SK-N-SH (cell line): ENCODE results near the gene SH3PXD2B. TPM values are rescaled to one million over a fixed set of nuclear protein-coding genes. Genes with fewer than 3 reads are reported as not detected.

Experiments
- CTCF ChIA-PET: fragments of 300-600, 350-600 bp; formaldehyde crosslinking; extraction: SDS; loops from one replicate; lab custom pipeline; 2021; lab: Yijun Ruan, JAX
- POLR2A ChIA-PET: fragments of 350-600 bp; sonication (Branson Sonifier 250); formaldehyde crosslinking; extraction: SDS; loops from one replicate; lab custom pipeline; 2020; ENCODE audit warnings: antibody characterized with exemption, inconsistent platforms; lab: Yijun Ruan, JAX
- DNase-seq: peaks from one replicate; pipeline ENCODE4 v3.0.0; 2012
- H2AFZ ChIP-seq: fragments of 200-600 bp; sonication (generic); 2 replicates; pipeline ENCODE4 v1.8.1; 2016; ENCODE audit warnings: antibody characterized with exemption, mild to moderate bottlenecking, low read depth
- H3F3A ChIP-seq: fragments of 200-600 bp; sonication (generic); replicated peaks from 2 replicates; pipeline ENCODE3; 2016; ENCODE audit warnings: antibody characterized with exemption, mild to moderate bottlenecking; ENCODE audit not compliant: insufficient read depth
- H3K27ac ChIP-seq, 2 experiments: fragments of 200-500 bp in 1 of 2; fragments of 200-600 bp in 1 of 2; sonication (Bioruptor generic) in 1 of 2; sonication (generic), shearing (Covaris generic) in 1 of 2; 2 replicates each; pipeline versions ENCODE4 v1.5.1 to v1.6.1; 2014 to 2016; ENCODE audit warnings: low read depth in 2 of 2, inconsistent platforms in 1 of 2, low read length in 1 of 2, mild to moderate bottlenecking in 1 of 2, mixed read lengths in 1 of 2
- H3K27me3 ChIP-seq: fragments of 200-600 bp; sonication (generic), shearing (Covaris generic); 2 replicates; pipeline ENCODE4 v1.6.1; 2016; ENCODE audit warnings: mixed run types; ENCODE audit not compliant: insufficient read depth
- H3K36me3 ChIP-seq, 2 experiments: fragments of 200-500 bp in 1 of 2; fragments of 200-600 bp in 1 of 2; sonication (Bioruptor generic) in 1 of 2; sonication (generic) in 1 of 2; replicated peaks in 1 of 2; 2 replicates each; pipeline versions ENCODE3 to v1.5.1; 2014 to 2016; ENCODE audit warnings: low read length in 1 of 2, mild to moderate bottlenecking in 1 of 2; ENCODE audit not compliant: insufficient read depth in 2 of 2, control insufficient read depth in 1 of 2
- H3K4me1 ChIP-seq, 2 experiments: fragments of 200-500 bp in 1 of 2; fragments of 200-600 bp in 1 of 2; sonication (Bioruptor generic) in 1 of 2; sonication (generic), shearing (Covaris generic) in 1 of 2; 2 replicates each; pipeline versions ENCODE4 v1.5.1 to v1.6.1; 2014 to 2016; ENCODE audit warnings: low read depth in 1 of 2, low read length in 1 of 2, mixed run types in 1 of 2; ENCODE audit not compliant: insufficient read depth in 2 of 2, control insufficient read depth in 1 of 2
- H3K4me2 ChIP-seq: fragments of 200-600 bp; sonication (generic), shearing (Covaris generic); 2 replicates; pipeline ENCODE4 v1.6.1; 2017; ENCODE audit warnings: mixed run types
- H3K4me3 ChIP-seq, 2 experiments: fragments of 200-500 bp in 1 of 2; fragments of 200-600 bp in 1 of 2; sonication (Bioruptor generic) in 1 of 2; sonication (generic), shearing (Covaris generic) in 1 of 2; 2 replicates each; pipeline versions ENCODE4 v1.5.1 to v1.8.1; 2014 to 2016; ENCODE audit warnings: low read depth in 2 of 2, inconsistent platforms in 1 of 2, low read length in 1 of 2, mild to moderate bottlenecking in 1 of 2, mixed read lengths in 1 of 2, moderate library complexity in 1 of 2
- H3K79me2 ChIP-seq: fragments of 200-600 bp; sonication (generic); 2 replicates; pipeline ENCODE4 v1.8.1; 2017; ENCODE audit warnings: mild to moderate bottlenecking; ENCODE audit not compliant: insufficient read depth
- H3K9ac ChIP-seq: fragments of 200-600 bp; sonication (generic); 2 replicates; pipeline ENCODE4 v1.6.1; 2017; ENCODE audit warnings: mixed run types
- H3K9me2 ChIP-seq: fragments of 200-600 bp; sonication (generic); 2 replicates; pipeline ENCODE4 v1.6.1; 2017; ENCODE audit warnings: mixed run types
- H3K9me3 ChIP-seq: fragments of 200-600 bp; sonication (generic); 2 replicates; pipeline ENCODE4 v1.6.1; 2017; ENCODE audit warnings: mixed run types, mild to moderate bottlenecking, moderate library complexity
- H4K20me1 ChIP-seq: fragments of 200-600 bp; sonication (generic); 2 replicates; pipeline ENCODE4 v1.6.1; 2017; ENCODE audit warnings: mild to moderate bottlenecking, mixed run types; ENCODE audit not compliant: insufficient read depth
- CHD2 ChIP-seq: fragments of 150-350 bp; IDR thresholded peaks from 2 replicates; pipeline ENCODE4 v1.6.1; 2018; ENCODE audit warnings: low read length; ENCODE audit not compliant: partially characterized antibody
- ELF1 ChIP-seq: IDR thresholded peaks from 2 replicates; pipeline ENCODE4 v1.4.0; 2012
- FOSL2 ChIP-seq: IDR thresholded peaks from 2 replicates; pipeline ENCODE4 v1.4.0; 2012; ENCODE audit warnings: low read depth, mild to moderate bottlenecking, moderate library complexity, borderline replicate concordance
- GATA2 ChIP-seq: sonication (generic); formaldehyde crosslinking; IDR thresholded peaks from 2 replicates; pipeline ENCODE4 v1.5.0; 2020; ENCODE audit warnings: mild to moderate bottlenecking, missing genetic modification reagents
- JUND ChIP-seq: IDR thresholded peaks from 2 replicates; pipeline ENCODE4 v1.4.0; 2012
- MEF2A ChIP-seq: IDR thresholded peaks from 2 replicates; pipeline ENCODE4 v1.4.0; 2012; ENCODE audit warnings: low read depth, borderline replicate concordance
- MXI1 ChIP-seq: IDR thresholded peaks from 2 replicates; pipeline ENCODE4 v1.6.1; 2012; ENCODE audit warnings: mild to moderate bottlenecking, low read depth, low read length, improper control_type of control experiment
- NFIC ChIP-seq: IDR thresholded peaks from 2 replicates; pipeline ENCODE4 v1.4.0; 2012; ENCODE audit warnings: borderline replicate concordance
- NRF1 ChIP-seq: IDR thresholded peaks from 2 replicates; pipeline ENCODE4 v1.6.1; 2012; ENCODE audit warnings: low read depth, mild to moderate bottlenecking, low read length
- RCOR1 ChIP-seq: fragments of 150-350 bp; IDR thresholded peaks from 2 replicates; pipeline ENCODE4 v1.6.1; 2017; ENCODE audit warnings: antibody characterized with exemption, low read length
- RFX5 ChIP-seq: IDR thresholded peaks from 2 replicates; pipeline ENCODE4 v1.6.1; 2012; ENCODE audit warnings: mild to moderate bottlenecking, improper control_type of control experiment, low read length
- TAF1 ChIP-seq: IDR thresholded peaks from 2 replicates; pipeline ENCODE4 v1.6.1; 2012; ENCODE audit warnings: low read depth, mild to moderate bottlenecking, low read length, moderate library complexity, borderline replicate concordance
- WGBS: methylation state at CpG from one replicate; pipeline ENCODE4 v1.1.6; 2017; ENCODE audit warnings: low lambda C conversion rate; 5-methylcytosine and 5-hydroxymethylcytosine counted together
- polyA plus RNA-seq, 3 experiments: library from polyadenylated mRNA; depleted of rRNA; stranded (reverse); fragments of >200 nt; gene quantifications; 2 replicates each; pipeline ENCODE4 v1.2.3, GENCODE V29; 2012
- TF ChIP-seq, protein P1 (sequence below): IDR thresholded peaks from 2 replicates; pipeline ENCODE4 v1.4.0; 2012; ENCODE audit warnings: low read depth, borderline replicate concordance
- TF ChIP-seq, protein P2 (sequence below): IDR thresholded peaks from 2 replicates; pipeline ENCODE4 v1.4.0; 2012; ENCODE audit warnings: low read depth, borderline replicate concordance
- TF ChIP-seq, protein P3 (sequence below): IDR thresholded peaks from 2 replicates; pipeline ENCODE4 v1.4.0; 2012; ENCODE audit warnings: low read depth
- TF ChIP-seq, protein P4 (sequence below): fragments of 150-350 bp; IDR thresholded peaks from 2 replicates; pipeline ENCODE4 v1.6.1; 2017; ENCODE audit warnings: antibody characterized with exemption, low read length, low read depth, borderline replicate concordance
- TF ChIP-seq, protein P5 (sequence below): IDR thresholded peaks from 2 replicates; pipeline ENCODE4; 2012

Gene SH3PXD2B
- polyA plus RNA-seq, 1 of the 3 experiments (the other 2 are of a cell fraction), result 15.0 TPM

DNA sequence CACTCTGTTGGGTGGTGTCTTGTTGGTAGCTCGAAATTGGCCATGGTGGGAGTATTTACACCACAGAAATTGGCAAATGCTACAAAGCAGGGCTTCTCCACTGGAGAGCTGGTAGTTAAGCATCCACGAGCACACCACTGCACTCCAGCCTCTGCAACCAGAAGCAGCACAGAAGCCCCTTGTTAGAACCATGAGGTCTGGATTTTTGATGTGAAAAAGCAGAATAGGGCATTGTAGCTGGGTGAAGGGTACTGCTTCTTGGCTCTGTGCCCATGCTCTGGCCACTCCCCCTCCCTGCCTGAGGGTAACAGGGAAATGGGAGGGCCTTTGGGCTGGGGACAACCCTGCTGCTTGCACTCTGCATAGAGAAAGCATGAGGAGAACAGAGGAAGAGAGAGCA, 89.6 kb downstream of the SH3PXD2B start:
- peak; percentile 52 for DNase-seq
- Histone ChIP-seq H3K4me2 (no peak overlapping the region), H2AFZ (no peak overlapping the region), H3K9me2 (no peaks in the 10 kb centered on the region), H3K9me3 (no peaks in the 10 kb centered on the region), H3K27ac (no peak overlapping the region), H3K4me3 (no peak overlapping the region), H3K36me3 (peaks cover 17 to 35% of the 10 kb centered on the region in 2 experiments), H3K27me3 (no peaks in the 10 kb centered on the region), H3F3A (peaks cover 18% of the 10 kb centered on the region), H4K20me1 (no peaks in the 10 kb centered on the region), H3K4me1 (peaks cover 4 to 6% of the 10 kb centered on the region in 2 experiments; a peak in 2 of 4 replicates), H3K79me2 (no peaks in the 10 kb centered on the region), H3K9ac (no peak overlapping the region)
- 100% methylated on average over 2 of the region's 2 CpGs for WGBS
- ChIA-PET POLR2A (no interaction called here), CTCF (interaction anchor here (1.1 kb wide), 1 partner anchor 88 kb away, joined by 3 read pairs; no protein-coding TSS in a partner anchor)
- TF ChIP-seq RCOR1 (no peak), MEF2A (no peak), MXI1 (no peak), TAF1 (no peak), JUND (no peak), CHD2 (no peak), NRF1 (no peak), GATA2 (no peak), NFIC (no peak), ELF1 (no peak), RFX5 (no peak), FOSL2 (no peak)
- TF ChIP-seq, protein P1, sequence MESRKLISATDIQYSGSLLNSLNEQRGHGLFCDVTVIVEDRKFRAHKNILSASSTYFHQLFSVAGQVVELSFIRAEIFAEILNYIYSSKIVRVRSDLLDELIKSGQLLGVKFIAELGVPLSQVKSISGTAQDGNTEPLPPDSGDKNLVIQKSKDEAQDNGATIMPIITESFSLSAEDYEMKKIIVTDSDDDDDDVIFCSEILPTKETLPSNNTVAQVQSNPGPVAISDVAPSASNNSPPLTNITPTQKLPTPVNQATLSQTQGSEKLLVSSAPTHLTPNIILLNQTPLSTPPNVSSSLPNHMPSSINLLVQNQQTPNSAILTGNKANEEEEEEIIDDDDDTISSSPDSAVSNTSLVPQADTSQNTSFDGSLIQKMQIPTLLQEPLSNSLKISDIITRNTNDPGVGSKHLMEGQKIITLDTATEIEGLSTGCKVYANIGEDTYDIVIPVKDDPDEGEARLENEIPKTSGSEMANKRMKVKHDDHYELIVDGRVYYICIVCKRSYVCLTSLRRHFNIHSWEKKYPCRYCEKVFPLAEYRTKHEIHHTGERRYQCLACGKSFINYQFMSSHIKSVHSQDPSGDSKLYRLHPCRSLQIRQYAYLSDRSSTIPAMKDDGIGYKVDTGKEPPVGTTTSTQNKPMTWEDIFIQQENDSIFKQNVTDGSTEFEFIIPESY, result no peak
- TF ChIP-seq, protein P2, sequence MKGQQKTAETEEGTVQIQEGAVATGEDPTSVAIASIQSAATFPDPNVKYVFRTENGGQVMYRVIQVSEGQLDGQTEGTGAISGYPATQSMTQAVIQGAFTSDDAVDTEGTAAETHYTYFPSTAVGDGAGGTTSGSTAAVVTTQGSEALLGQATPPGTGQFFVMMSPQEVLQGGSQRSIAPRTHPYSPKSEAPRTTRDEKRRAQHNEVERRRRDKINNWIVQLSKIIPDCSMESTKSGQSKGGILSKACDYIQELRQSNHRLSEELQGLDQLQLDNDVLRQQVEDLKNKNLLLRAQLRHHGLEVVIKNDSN, result no peak
- TF ChIP-seq, protein P3, sequence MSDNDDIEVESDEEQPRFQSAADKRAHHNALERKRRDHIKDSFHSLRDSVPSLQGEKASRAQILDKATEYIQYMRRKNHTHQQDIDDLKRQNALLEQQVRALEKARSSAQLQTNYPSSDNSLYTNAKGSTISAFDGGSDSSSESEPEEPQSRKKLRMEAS, result no peak
- TF ChIP-seq, protein P4, sequence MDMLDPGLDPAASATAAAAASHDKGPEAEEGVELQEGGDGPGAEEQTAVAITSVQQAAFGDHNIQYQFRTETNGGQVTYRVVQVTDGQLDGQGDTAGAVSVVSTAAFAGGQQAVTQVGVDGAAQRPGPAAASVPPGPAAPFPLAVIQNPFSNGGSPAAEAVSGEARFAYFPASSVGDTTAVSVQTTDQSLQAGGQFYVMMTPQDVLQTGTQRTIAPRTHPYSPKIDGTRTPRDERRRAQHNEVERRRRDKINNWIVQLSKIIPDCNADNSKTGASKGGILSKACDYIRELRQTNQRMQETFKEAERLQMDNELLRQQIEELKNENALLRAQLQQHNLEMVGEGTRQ, result no peak
- TF ChIP-seq, protein P5, sequence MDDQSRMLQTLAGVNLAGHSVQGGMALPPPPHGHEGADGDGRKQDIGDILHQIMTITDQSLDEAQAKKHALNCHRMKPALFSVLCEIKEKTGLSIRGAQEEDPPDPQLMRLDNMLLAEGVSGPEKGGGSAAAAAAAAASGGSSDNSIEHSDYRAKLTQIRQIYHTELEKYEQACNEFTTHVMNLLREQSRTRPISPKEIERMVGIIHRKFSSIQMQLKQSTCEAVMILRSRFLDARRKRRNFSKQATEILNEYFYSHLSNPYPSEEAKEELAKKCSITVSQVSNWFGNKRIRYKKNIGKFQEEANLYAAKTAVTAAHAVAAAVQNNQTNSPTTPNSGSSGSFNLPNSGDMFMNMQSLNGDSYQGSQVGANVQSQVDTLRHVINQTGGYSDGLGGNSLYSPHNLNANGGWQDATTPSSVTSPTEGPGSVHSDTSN, result no peak
